Measurements from ENCODE around the gene C1R. TPM values are rescaled to one million over a fixed set of nuclear protein-coding genes. Genes with fewer than 3 reads are reported as not detected.

Gene C1R
- total RNA-seq, 1 experiment from 2014 or later, result 9.6 TPM

GRCh38 chr12:7073946-7074345 is 18.3 kb downstream of the C1R start:
- DNase-seq, result no peak
- POLR2A ChIA-PET (ENCODE audit: unreplicated experiment), result no interaction called here
- Histone ChIP-seq H3K4me3 (ENCODE audit: low read length) (no peak overlapping the region), H3K79me2 (ENCODE audit: low read length) (no peaks in the 10 kb centered on the region), H3K9me2 (replicated peaks; ENCODE audit: low read length) (no peaks in the 10 kb centered on the region), H4K20me1 (ENCODE audit: low read length) (no peaks in the 10 kb centered on the region), H3K4me2 (ENCODE audit: low read length) (no peak overlapping the region), H3K9ac (ENCODE audit: low read length) (no peak overlapping the region), H2AFZ (ENCODE audit: low read length) (no peak overlapping the region), H3K4me1 (ENCODE audit: insufficient read depth, low read length) (0 out of 2 replicates have a peak, but pooled peaks cover 5% of the 10 kb centered on the region), H3F3A (ENCODE audit: low read length, unreplicated experiment) (no peaks in the 10 kb centered on the region), H3K27me3 (ENCODE audit: low read length) (no peaks in the 10 kb centered on the region; the same call in 1 of the 2 replicates), H3K27ac (ENCODE audit: low read length) (no peak overlapping the region), H3K9me3 (ENCODE audit: low read length) (no peaks in the 10 kb centered on the region), H3K36me3 (ENCODE audit: low read depth, low read length) (no peaks in the 10 kb centered on the region)
- ATAC-seq, result no peak
- no peak for TF ChIP-seq CTCF (conservative IDR thresholded peaks at IDR 0.05; ENCODE audit: low read depth, low read length)
- no peak for TF ChIP-seq EZH2phosphoT487 (IDR thresholded peaks at IDR 0.05; ENCODE audit: borderline replicate concordance, low read length)
- no peak for TF ChIP-seq EZH2 (IDR thresholded peaks at IDR 0.05; ENCODE audit: low read length, unreplicated experiment)
- no TSS peak for BruUV-seq (replicated peaks)
- intact Hi-C loops (cut with micrococcal nuclease), result no loop called here
- CTCF ChIA-PET, result interaction anchor here (0.6 to 0.7 kb wide), 2 partner anchors 25 kb away, joined by 4 to 5 read pairs; no protein-coding TSS in a partner anchor

DNA sequence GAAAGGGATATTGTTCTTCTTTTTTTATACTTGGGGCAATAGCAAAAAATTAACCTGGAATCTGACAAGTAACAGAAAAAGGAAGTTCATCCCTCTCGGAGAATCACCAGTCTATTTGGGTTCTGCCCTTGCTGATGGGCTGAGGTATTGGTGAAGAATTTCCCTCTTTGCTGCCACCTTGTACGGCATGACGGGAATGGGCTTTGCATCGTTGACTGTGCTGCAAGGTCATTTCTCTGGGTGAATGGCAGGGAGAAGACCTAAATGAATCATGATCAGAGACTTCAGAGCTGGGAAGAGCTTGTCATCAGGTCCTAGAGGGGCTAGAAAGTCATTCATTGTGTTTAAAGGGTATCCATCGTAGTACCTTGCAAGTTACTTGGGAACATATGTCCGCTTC is 19.7 kb downstream of the C1R start:
- Histone ChIP-seq H3K9ac (ENCODE audit: low read length) (no peak overlapping the region), H3K27me3 (ENCODE audit: low read length) (peaks cover 1% of the 10 kb centered on the region; the same call in 1 of the 2 replicates), H3K36me3 (ENCODE audit: low read depth, low read length) (no peaks in the 10 kb centered on the region), H2AFZ (ENCODE audit: low read length) (no peak overlapping the region), H3K9me3 (ENCODE audit: low read length) (no peaks in the 10 kb centered on the region), H3K4me3 (ENCODE audit: low read length) (no peak overlapping the region), H4K20me1 (ENCODE audit: low read length) (no peaks in the 10 kb centered on the region), H3K4me2 (ENCODE audit: low read length) (no peak overlapping the region), H3F3A (ENCODE audit: low read length, unreplicated experiment) (no peaks in the 10 kb centered on the region), H3K9me2 (replicated peaks; ENCODE audit: low read length) (no peaks in the 10 kb centered on the region), H3K4me1 (ENCODE audit: insufficient read depth, low read length) (no peaks in the 10 kb centered on the region), H3K27ac (ENCODE audit: low read length) (no peak overlapping the region), H3K79me2 (ENCODE audit: low read length) (no peaks in the 10 kb centered on the region)
- ATAC-seq (no peak), DNase-seq (no peak)
- ChIA-PET POLR2A (ENCODE audit: unreplicated experiment) (no interaction called here), CTCF (no interaction called here)
- BruUV-seq (replicated peaks), result no TSS peak
- no peak for TF ChIP-seq EZH2 (IDR thresholded peaks at IDR 0.05; ENCODE audit: low read length, unreplicated experiment)
- TF ChIP-seq EZH2phosphoT487 (IDR thresholded peaks at IDR 0.05; ENCODE audit: borderline replicate concordance, low read length), result no peak
- TF ChIP-seq CTCF (conservative IDR thresholded peaks at IDR 0.05; ENCODE audit: low read depth, low read length), result no peak
- intact Hi-C loops (cut with micrococcal nuclease), result no loop called here

DNA sequence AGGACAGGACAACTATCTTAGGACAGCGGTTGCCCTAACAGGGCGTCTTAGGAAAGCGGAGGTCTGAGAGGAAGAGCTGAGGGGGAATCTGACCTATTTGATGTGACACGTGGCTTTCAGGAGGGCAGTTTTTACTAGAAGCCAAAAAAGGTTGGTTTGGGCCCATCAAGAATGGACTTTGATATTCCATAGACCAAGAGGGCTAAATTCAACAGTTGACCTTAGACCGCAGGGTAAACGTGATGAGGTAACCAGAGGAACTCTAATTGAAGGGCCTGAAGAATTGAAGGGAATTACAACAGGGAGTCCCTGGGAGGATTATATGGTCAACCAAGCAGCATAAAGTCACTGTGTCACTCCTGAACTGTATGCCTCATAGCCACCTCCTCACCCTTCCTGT is 20.2 kb downstream of the C1R start:
- H3K36me3 ChIP-seq (ENCODE audit: low read depth, low read length), result no peaks in the 10 kb centered on the region
- H3K9me2 ChIP-seq (replicated peaks; ENCODE audit: low read length), result no peaks in the 10 kb centered on the region
- no peaks in the 10 kb centered on the region for H3K9me3 ChIP-seq (ENCODE audit: low read length)
- DNase-seq (no peak), ATAC-seq (no peak)
- H3K4me2 ChIP-seq (ENCODE audit: low read length), result no peak overlapping the region
- intact Hi-C loops (cut with micrococcal nuclease), result no loop called here
- no peaks in the 10 kb centered on the region for H4K20me1 ChIP-seq (ENCODE audit: low read length)
- BruUV-seq (replicated peaks), result no TSS peak
- no peaks in the 10 kb centered on the region for H3K4me1 ChIP-seq (ENCODE audit: insufficient read depth, low read length)
- H3K27ac ChIP-seq (ENCODE audit: low read length), result no peak overlapping the region
- peaks cover 7% of the 10 kb centered on the region; the same call in 1 of the 2 replicates for H3K27me3 ChIP-seq (ENCODE audit: low read length)
- no peaks in the 10 kb centered on the region for H3F3A ChIP-seq (ENCODE audit: low read length, unreplicated experiment)
- no peak overlapping the region for H3K9ac ChIP-seq (ENCODE audit: low read length)
- H2AFZ ChIP-seq (ENCODE audit: low read length), result no peak overlapping the region
- CTCF ChIA-PET, result no interaction called here
- no peaks in the 10 kb centered on the region for H3K79me2 ChIP-seq (ENCODE audit: low read length)
- TF ChIP-seq CTCF (conservative IDR thresholded peaks at IDR 0.05; ENCODE audit: low read depth, low read length) (no peak), EZH2phosphoT487 (IDR thresholded peaks at IDR 0.05; ENCODE audit: borderline replicate concordance, low read length) (no peak), EZH2 (IDR thresholded peaks at IDR 0.05; ENCODE audit: low read length, unreplicated experiment) (no peak)
- POLR2A ChIA-PET (ENCODE audit: unreplicated experiment), result no interaction called here
- no peak overlapping the region for H3K4me3 ChIP-seq (ENCODE audit: low read length)
